Esophagus muscularis mucosa (tissue), 4 donors: ENCODE measurements around the gene AK8. TPM values are rescaled to one million over a fixed set of nuclear protein-coding genes. Genes with fewer than 3 reads are reported as not detected.

Source experiments
- DNase-seq: peaks from one replicate; pipeline ENCODE4 v3.0.0-alpha.2; 2017; ENCODE audit errors: extremely low spot score
- H3K27ac ChIP-seq, 4 donors: fragments of 200-600 bp; sonication (generic); replicated peaks in 1 of 4; 1 replicate in 3 of 4; 2 replicates in 1 of 4; pipeline ENCODE4 v1.5.1; 2016 to 2019; ENCODE audit warnings: mild to moderate bottlenecking in 1 of 4
- H3K27me3 ChIP-seq, 4 donors: fragments of 200-600 bp; sonication (generic); one replicate each; pipeline versions ENCODE4 v1.5.1 to v1.6.0; 2016 to 2019
- H3K36me3 ChIP-seq, 4 donors: fragments of 200-600 bp; sonication (generic); one replicate each; pipeline ENCODE4 v1.5.1; 2016 to 2019
- H3K4me1 ChIP-seq, 4 donors: fragments of 200-600 bp; sonication (generic); one replicate each; pipeline ENCODE4 v1.5.1; 2016 to 2019
- H3K4me3 ChIP-seq, 4 donors: fragments of 200-600 bp; sonication (generic); 1 replicate in 2 of 4; 2 replicates in 2 of 4; pipeline ENCODE4 v1.5.1; 2016 to 2019; ENCODE audit warnings: mild to moderate bottlenecking in 4 of 4, moderate library complexity in 1 of 4
- H3K9me3 ChIP-seq, 4 donors: fragments of 200-600 bp; sonication (generic); 1 replicate in 3 of 4; 2 replicates in 1 of 4; pipeline ENCODE4 v1.5.1; 2016 to 2019
- CTCF ChIP-seq, 3 experiments: fragments of 200-600 bp in 2 of 3; fragments of 450-650 bp in 1 of 3; sonication (generic) in 2 of 3; IDR thresholded peaks; one replicate each; pipeline ENCODE4 v1.5.1; 2017 to 2019; ENCODE audit warnings: antibody characterized with exemption in 3 of 3, mild to moderate bottlenecking in 2 of 3, moderate library complexity in 1 of 3
- EP300 ChIP-seq: sonication (generic); formaldehyde crosslinking; IDR thresholded peaks from one replicate; pipeline ENCODE4 v1.6.1; 2017; ENCODE audit warnings: antibody characterized with exemption
- POLR2A ChIP-seq: fragments of 450-650 bp; IDR thresholded peaks from one replicate; pipeline ENCODE4 v1.6.1; 2017; ENCODE audit warnings: antibody characterized with exemption, moderate library complexity, mild to moderate bottlenecking, low read depth
- POLR2AphosphoS5 ChIP-seq, 2 donors: sonication (generic); formaldehyde crosslinking; IDR thresholded peaks; one replicate each; pipeline ENCODE4 v1.6.1; 2017; ENCODE audit warnings: antibody characterized with exemption in 2 of 2
- WGBS: methylation state at CpG from one replicate; pipeline ENCODE4 v1.1.5; 2018; 5-methylcytosine and 5-hydroxymethylcytosine counted together
- intact Hi-C: fragments of 100-400 bp; cut with DNase I; formaldehyde crosslinking; loops from one replicate; pipeline ENCODE4 v1.15.1; 2023
- total RNA-seq, 4 donors: library from RNA; depleted of rRNA; stranded (reverse); fragments of >200 nt; gene quantifications; one replicate each; pipeline versions ENCODE4 v1.1.0 to v1.2.1, GENCODE V29; 2016

AK8 gene
- total RNA-seq, 4 donors from 2014 or later: 0.39 to 1.5 (median 0.90) TPM

- Histone ChIP-seq H3K9me3 (no peaks in the 10 kb centered on the region), H3K27ac (no peak overlapping the region), H3K27me3 (no peaks in the 10 kb centered on the region), H3K36me3 (no peaks in the 10 kb centered on the region), H3K4me1 (no peaks in the 10 kb centered on the region), H3K4me3 (no peak overlapping the region)
- no peak for TF ChIP-seq POLR2AphosphoS5 (IDR thresholded peaks at IDR 0.05)
- TF ChIP-seq EP300: no peak
- TF ChIP-seq POLR2A: no peak
- no peak for TF ChIP-seq CTCF (IDR thresholded peaks at IDR 0.05)
- intact Hi-C loops: no loop called here
- 76% methylated on average over 5 of the region's 5 CpGs for WGBS
- DNase-seq: no peak
Measured at GRCh38 chr9:132842124-132843044, 35.7 kb downstream of the AK8 start.

DNA sequence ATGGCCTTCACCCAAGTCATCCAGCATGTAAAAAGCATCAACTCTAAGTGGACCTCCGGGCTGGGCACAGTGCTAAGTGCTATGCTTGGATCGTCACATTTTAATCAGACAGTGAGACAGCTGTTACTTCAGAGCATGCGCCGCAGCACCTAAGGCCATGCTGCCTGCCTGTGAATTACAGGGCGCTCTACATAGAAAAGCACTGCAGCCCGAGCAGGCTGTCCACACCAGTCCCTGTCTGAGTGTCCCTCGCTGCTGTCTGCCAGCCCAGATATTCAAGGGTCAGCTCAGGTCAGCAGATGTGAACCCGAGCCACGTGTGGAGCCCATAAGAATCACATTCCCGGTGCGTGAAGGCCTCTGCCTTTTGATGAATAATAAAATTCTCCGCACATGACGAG, 37.1 kb downstream of the AK8 start:
- no peak for DNase-seq
- Histone ChIP-seq H3K36me3 (no peaks in the 10 kb centered on the region), H3K27ac (no peak overlapping the region), H3K4me1 (no peaks in the 10 kb centered on the region), H3K4me3 (no peak overlapping the region), H3K9me3 (no peaks in the 10 kb centered on the region), H3K27me3 (no peaks in the 10 kb centered on the region)
- 86% methylated on average over 4 of the region's 13 CpGs for WGBS
- intact Hi-C loops: no loop called here
- TF ChIP-seq POLR2AphosphoS5 (IDR thresholded peaks at IDR 0.05): no peak
- TF ChIP-seq CTCF (IDR thresholded peaks at IDR 0.05): no peak
- no peak for TF ChIP-seq POLR2A
- no peak for TF ChIP-seq EP300

- H3K36me3 ChIP-seq: no peaks in the 10 kb centered on the region
- no peaks in the 10 kb centered on the region for H3K4me1 ChIP-seq
- TF ChIP-seq POLR2A (no peak), EP300 (no peak), CTCF (IDR thresholded peaks at IDR 0.05) (no peak), POLR2AphosphoS5 (IDR thresholded peaks at IDR 0.05) (no peak)
- H3K9me3 ChIP-seq: no peaks in the 10 kb centered on the region
- intact Hi-C loops: no loop called here
- no peaks in the 10 kb centered on the region for H3K27me3 ChIP-seq
- WGBS: 79% methylated on average over 4 of the region's 4 CpGs
- DNase-seq: no peak
- H3K27ac ChIP-seq: no peak overlapping the region
- H3K4me3 ChIP-seq: no peak overlapping the region
Measured at GRCh38 chr9:132838291-132838690, 39.8 kb downstream of the AK8 start.

- no peaks in the 10 kb centered on the region for H3K9me3 ChIP-seq
- H3K36me3 ChIP-seq: no peaks in the 10 kb centered on the region
- 78% methylated on average over 16 of the region's 16 CpGs for WGBS
- no peaks in the 10 kb centered on the region for H3K27me3 ChIP-seq
- no peak overlapping the region for H3K4me3 ChIP-seq
- no peaks in the 10 kb centered on the region for H3K4me1 ChIP-seq
- no peak overlapping the region for H3K27ac ChIP-seq
- TF ChIP-seq POLR2A (no peak), EP300 (no peak), CTCF (IDR thresholded peaks at IDR 0.05) (no peak), POLR2AphosphoS5 (IDR thresholded peaks at IDR 0.05) (no peak)
- intact Hi-C loops: no loop called here
- no peak for DNase-seq
Measured at GRCh38 chr9:132837501-132838286, 40.4 kb downstream of the AK8 start.
